ENCODE results near the gene ECD.

ECD gene

DNA sequence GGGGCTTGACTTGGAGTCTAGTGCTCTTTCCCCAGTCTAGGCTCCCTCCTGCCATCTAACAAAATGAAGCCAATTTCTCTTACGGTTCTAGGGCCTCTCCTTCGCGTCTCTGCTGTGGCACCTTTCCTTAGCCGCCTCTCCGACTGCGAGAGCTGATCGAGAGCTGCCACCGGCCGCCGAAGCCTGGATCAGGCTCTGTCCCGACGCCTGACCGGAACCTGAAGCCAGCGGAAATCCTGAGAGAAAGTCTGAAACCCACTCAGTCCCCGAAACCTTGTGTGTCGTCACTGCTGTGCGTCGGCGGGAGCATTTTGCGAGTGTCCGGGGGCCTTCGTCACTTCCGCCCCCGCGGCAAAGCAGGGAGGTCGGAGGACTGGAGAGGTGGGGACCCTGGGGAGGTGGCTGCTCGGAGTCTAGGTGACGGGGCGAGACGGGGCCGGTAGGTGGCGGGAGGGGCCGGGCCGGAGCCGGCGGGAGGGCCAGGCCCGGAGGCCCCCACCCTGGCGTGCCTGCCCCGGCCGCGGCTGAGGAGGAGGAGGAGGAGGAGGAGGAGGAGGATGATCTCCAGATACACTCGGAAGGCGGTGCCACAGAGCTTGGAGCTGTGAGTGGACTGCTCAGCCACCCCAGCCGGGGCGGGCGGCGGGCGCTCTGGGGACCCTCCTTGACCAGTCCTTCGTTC is at the start of gene ECD, which contains the start of gene FAM149B1:
Gene ECD (minus strand): TSS at position 226 of the 682 bp plus-strand sequence. CDS start 4,071 bp downstream, outside the sequence.
Gene FAM149B1 (plus strand): TSS at position 337 of the 682 bp plus-strand sequence. CDS start 221 bp downstream, at position 558.
- DNase-seq (ENCODE audit: low read depth), result peak; percentile 87

DNA sequence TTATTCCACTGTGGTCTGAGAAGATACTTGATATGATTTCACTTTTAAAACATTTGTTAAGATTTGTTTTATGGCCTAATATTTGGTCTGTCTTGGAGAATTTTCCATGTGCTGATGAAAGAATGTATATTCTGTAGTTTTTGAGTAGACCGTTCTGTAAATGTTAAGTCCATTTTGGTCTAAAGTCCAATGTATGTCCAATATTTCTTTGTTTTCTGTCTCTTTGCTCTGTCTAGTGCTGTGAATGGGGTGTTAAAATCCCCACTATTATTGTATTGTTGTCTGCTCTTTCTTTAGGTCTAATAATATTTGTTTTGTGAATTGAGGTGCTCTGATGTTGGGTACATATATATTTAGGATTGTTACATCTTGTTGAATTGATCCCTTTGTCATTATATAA is 47.9 kb upstream of the ECD start:
- DNase-seq (ENCODE audit: low read depth), result no peak

DNA sequence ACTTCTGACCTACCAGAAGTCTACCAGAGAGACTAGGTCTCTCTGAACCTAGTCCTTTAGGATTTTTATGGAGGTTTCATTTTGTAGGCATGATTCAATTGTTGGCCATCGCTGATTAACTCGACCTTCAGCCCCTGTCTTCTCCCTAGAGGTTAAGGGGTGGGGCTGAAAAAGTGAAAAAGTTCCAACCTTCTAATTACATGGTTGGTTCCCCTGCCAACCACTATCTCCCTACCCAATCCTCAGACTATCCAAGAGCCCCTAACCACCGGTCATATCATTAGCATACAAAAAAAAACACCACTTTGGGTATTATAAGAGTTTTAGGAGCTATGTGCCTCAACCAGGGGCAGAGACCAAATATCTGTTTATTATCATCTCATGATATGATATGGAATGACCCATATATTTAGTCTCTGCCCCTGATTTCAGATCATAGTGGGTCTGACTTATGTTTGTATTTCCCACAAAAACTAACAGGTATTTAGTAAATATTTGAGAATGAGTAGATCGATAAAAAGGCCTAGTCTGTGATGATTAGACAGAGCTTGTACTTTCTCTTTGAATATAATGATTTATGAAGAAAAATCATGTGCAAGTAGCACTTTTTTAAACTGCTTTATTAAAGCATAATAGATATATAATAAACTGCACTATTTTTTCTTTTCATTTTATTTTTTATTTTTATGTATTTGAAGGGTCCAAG is 43.5 kb upstream of the ECD start:
- no peak for DNase-seq (ENCODE audit: low read depth)

DNA sequence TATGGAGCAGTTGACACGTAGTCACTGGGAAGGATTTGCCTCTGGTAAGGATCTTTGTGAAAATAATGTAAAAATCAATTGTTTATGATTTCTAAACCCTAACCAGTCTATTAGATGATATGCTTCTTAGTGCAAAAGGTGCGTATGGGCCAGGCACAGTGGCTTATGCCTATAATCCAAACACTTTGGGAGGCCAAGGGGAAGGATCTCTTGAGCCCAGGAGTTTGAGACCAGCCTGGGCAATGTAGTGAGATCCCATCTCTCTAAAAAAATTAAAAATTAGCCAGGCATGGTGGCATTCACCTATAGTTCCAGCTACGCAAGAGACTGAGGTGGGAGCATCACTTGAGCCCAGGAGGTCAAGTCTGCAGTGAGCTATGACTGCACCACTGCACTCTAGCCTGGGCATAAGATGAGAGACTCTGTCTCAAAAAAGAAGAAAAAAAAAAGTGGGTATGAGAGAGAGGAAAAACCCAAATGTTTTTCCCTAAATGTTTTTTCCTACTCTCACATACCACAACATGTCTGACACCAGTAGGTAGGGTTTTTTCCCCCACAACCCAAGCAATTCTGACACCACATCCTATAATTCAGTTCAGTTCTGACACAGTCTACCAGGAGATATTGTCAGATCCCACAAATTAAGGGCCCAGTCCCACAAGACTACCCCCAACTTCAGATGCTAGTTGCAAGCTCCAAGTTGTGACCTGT is 42.7 kb upstream of the ECD start:
- DNase-seq (ENCODE audit: low read depth), result no peak

DNA sequence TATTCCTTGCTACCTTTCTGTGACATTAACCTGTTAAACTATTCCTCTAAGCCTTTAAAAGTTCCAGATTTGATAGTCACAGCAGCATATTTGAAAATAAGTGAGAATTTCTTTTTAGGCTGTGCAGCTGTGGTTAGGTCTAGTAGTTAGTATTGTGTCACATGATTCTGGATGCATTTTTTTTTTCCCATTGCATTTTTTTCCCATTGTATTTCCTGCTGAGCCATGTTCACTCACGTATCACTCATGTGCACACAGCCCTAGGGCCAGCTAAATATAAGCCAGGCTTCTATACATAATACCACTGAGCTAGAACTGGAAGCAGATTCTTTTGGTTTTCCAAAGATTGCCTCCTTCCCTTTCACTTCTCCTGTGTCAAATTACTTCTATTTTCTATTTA is 41.9 kb upstream of the ECD start:
- no peak for DNase-seq (ENCODE audit: low read depth)

DNA sequence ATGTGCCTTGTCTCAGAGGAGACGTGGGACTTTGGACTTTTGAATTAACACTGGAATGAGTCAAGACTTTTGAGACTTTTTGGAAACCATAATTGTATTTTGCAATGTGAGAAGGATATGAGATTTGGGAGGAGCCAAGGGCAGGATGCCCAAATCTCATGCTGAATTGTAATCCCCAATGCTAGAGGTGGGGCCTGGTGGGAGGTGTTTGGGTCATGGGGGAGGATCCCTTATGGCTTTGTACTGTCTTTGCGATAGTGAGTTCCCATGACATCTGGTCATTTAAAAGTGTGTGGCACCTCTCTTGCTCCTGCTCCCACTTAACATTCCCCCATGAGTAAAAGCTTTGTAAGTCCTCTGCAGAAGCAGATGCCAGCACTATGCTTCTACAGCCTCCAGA is 40.1 kb upstream of the ECD start:
- DNase-seq (ENCODE audit: low read depth), result no peak

DNA sequence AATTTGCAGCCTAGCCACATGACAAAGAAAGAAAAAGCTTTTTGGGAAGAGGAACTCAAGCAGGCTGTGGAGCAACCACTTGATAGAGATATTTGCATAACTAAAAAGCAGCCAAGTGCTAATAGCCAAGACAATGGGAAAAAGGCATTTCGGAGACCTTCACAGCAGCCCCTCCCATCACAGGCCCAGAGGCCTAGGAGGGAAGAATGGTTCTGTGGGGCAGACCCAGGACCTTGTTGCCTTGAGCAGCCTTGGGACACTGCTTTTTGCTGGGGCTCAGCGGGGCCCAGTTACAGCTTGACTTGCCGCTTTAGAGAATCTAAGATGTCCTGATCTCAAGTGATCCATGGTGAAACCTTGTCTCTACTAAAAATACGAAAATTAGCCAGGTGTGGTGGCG is 38.6 kb upstream of the ECD start:
- DNase-seq (ENCODE audit: low read depth), result no peak

DNA sequence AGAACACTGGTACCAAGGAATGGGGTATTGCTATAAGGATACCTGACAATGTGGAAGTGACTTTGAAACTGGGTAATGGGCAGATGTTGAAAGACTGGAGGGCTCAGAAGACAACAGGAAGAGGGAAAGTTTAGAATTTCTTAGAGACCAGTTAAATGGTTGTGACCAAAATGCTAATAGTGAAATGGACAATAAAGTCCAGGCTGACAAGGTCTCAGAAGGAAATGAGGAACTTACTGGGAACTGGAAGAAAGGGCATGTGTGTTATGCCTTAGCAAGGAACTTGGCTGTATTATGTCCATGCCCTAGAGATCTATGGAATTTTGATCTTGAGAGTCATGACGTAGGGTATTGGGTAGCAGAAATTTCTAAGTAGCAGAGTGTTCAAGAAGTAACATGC is 38.1 kb upstream of the ECD start:
- DNase-seq (ENCODE audit: low read depth), result no peak

DNA sequence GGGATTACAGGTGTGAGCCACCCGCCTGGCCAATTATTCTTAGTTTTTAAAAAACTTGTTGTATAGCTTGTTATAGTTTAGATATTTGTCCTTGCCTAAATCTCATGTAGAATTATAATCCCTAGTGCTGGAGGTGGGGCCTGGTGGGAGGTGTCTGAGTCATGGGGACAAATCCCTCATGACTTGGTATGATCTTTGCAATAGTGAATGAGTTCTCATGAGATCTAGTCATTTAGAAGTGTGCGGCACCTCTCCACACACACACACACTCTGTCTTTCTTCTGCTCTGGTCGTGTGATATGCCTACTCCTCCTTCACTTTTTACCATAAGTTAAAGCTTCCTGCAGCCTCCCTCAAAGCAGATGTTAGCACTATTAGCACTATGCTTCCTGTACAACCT is 37.3 kb upstream of the ECD start:
- DNase-seq (ENCODE audit: low read depth), result no peak

DNA sequence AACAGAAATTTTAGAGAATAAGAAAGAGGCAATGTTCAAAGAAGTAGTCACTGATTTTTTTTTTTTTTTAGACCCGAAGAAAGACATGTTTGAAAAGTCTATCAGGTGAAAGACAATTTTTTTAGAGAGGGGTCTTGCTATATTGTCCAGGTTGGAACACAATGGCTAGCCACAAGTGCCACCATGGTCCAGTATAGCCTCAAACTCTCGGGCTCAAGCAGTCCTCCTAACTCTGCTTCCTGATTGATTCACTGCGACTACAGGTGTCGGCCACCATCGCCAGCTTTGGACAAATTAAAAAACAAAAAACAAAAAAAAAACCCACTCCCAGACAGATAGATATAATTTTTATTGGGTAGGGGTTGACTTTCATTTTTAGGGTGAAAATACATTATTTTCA is 22.4 kb upstream of the ECD start:
- no peak for DNase-seq (ENCODE audit: low read depth)

DNA sequence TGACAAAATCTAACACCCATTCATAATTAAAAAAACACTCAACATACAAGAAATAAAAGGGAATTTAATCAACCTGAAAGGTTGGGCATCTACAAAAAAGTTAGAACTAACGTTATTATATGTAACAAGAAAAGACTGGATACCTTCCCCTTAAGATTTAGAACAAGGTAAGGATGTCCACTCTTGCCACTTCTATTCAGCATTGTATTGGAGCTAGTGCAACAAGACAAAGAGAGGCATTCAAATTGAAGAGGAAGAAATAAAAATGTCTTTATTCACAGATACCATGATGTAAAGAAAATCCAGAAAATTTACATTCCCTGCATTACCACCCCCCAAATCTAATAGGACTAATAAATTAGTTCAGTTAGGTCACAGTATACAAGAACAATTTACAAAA is 18.5 kb upstream of the ECD start:
- DNase-seq (ENCODE audit: low read depth), result no peak

DNA sequence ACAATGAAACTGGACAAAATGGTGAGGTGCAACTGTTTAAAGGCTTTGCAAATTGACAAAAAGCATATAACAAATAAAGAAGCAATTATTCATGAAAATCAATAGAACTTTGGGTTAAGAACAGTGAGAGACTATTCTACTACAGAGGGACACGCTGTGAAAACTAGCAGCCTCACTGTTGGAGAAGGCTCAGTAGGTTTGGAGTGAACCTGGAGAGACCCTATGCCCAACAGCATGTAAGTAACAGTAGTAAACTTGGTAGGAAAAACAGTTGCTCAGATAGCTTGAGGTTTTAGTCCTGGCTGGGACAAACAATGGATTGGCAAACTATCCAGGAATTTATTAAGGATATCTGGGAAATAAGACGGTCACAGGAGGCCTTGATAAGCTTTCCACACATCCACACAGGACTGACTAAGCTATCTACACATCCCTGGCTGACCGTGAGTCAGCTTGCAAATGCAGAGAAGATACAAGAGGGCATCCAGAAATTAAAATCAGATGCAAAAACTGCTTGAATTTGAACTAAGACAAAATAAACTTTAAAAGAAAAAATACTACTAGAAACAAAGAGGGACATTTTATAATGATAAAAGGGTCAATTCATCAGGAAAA is 16.0 kb upstream of the ECD start:
- DNase-seq (ENCODE audit: low read depth), result no peak

DNA sequence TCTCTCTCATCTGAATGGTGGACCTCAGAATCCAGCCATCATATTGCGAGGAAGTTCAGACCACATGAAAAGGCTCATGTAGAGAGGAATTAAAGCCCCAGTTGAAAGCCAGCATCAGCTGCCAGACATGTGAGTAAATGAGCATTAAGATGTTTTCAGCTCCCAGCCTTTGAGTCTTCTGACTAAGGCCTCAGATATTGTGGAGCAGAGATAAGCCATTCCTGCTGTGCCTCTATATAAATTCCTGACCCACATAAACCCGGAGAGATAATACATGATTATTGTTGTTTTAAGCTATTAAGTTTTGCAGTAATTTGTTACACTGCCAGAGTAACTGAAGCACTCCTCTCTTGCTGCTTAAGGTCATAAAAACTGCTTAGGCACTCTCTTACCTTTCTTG is 14.8 kb upstream of the ECD start:
- no peak for DNase-seq (ENCODE audit: low read depth)

DNA sequence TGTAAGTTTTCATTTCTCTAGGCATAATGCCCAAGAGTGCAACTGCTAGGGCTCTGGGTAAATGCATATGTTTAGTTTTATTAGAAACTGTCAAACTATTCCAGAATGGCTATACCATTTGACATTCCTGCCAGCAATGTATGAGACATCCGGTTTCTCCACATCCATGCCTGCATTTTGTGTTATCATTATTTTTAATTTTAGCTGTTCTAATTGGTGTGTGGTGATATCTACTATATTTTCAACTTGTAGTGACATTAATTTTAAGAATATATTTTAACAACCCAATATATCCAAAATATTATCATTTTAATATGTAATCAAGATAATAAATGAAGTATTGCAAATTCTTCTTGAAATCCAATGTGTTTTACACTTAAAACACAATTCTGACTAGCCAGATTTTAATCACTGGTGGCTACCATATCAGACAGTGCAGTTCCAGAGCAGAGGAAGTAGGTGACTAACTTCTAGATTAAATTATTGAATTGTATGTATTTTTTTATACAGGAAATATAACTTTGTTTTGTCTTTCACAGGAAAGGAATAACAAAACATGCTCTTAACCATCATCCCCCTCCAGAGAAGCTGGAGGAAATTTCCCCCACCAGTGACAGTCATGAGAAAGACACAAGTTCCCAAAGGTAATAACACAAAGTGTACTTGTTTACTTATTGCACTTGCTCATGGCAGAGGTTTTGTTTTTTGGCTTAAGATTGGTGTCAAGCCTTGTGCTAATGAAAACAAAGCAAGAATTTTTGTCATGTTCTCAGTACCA is 6.5 kb upstream of the ECD start:
- no peak for DNase-seq (ENCODE audit: low read depth)

DNA sequence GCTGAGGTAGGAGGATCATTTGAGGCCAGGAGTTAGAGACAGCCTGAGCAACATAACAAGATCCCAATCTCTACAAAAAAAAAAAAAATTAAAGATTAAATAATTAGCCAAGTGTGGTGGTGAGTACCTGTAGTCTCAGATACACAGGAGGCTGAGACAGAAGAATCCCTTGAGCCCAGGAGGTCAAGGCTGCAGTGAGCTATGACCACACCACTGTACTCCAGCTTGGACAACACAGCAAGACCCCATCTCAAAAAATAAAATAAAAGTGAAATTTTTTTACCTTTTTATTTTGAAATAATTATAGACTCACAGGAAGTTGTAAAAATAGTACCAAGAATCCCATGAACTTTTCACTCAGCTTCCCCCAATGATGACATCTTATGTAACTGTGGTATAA is 5.1 kb upstream of the ECD start:
- no peak for DNase-seq (ENCODE audit: low read depth)

DNA sequence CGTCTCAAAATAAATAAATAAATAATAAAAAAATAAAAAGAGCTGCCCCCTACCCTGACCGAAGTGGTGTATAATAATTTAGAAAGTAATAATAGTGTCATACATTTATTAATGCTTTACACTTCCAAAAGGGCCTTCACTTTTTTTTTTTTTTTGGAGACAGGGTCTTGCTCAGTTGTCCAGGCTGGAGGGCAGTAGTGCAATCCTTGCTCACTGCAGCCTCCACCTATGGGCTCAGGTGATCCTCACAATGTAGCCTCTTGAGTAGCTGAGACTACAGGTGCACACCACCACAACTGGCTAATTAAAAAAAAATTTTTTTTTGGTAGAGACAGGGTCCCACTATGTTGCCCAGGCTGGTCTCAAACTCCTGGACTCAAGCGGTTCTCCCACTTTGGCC is 1.5 kb upstream of the ECD start:
- no peak for DNase-seq (ENCODE audit: low read depth)

DNA sequence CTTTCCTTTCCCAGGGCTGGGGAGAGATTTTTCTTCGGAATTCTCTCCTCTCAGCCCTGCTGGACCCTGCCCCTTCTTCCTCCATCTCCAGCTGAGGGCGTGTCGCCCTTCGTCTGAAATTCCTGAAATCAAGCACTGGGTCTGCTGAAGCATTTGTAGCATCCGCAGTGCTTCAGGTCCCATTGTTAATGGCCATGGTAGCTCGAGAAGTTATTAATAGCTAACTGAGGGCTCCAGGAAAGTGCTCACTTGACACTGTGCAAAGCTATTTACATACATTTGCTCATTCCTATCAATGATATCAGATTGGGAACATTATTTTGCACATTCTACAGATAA is 626 bp upstream of the ECD start:
- DNase-seq (ENCODE audit: low read depth), result no peak

DNA sequence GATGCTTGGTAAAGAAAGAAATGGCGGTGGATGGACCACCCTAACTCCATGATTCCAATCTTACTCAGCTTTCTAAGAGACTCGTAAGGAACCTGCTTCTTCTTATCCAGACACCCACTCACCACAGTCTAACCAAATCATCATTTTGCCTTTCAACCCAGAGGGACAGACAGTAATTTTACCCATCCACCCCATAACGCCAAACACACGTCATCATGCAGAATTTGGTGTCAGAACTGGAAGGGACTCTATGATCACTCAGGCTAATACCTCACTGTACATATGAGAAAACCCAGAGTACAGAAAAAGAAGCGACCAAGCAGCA is 388 bp downstream of the ECD start:
- DNase-seq (ENCODE audit: low read depth), result no peak

DNA sequence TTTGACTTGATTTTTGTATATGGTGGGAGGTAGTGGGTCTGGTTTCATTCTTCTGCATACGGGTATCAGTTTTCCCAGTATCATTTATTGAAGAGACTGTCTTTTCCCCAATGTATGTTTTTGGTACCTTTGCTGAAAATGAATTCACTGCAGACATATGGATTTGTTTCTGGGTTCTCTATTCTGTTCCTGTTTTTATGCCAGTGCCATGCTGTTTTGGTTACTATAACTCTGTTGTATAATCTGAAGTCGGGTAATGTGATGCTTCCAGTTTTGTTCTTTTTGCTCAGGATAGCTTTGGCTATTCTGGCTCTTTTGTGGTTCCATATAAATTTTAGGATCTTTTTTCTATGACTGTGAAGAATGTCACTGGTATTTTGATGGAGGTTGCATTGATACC is 836 bp downstream of the ECD start:
- DNase-seq (ENCODE audit: low read depth), result no peak

DNA sequence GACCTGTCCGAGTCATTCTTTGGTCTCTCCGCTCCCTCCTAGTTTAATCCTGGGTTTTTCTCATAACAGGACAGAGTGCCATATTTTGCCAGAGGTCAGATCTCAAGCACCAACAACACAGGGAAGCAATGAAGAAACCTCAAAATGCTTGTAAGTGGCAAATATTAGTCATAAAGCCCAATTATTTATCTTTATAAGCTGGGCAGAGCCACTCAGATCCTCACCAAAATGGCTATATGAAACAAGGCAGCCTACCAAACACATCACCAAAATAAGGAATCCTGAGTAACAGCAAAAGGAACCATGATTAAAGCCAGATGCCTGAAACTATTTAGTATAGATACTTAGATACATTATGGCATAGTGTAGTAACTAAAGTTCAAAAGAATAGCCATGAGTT is 4.7 kb downstream of the ECD start:
- no peak for DNase-seq (ENCODE audit: low read depth)

DNA sequence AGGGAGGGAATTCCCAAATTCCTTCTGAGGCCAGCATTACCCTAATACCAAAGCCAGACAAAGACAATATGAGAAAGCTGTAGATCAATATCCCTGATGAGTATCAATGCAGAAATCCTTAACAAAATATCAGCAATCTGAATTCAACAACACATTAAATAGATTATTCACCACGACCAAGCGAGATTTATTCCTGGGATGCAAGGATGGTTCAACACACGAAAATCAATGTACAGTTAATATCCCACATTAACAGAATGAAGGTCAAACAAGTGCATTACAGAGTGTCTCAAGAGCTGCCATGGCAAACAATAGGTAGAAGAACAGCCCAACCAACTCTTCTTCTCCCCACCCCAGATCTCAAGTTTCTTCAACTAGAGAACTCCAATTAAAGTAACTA is 6.1 kb downstream of the ECD start:
- DNase-seq (ENCODE audit: low read depth), result no peak

DNA sequence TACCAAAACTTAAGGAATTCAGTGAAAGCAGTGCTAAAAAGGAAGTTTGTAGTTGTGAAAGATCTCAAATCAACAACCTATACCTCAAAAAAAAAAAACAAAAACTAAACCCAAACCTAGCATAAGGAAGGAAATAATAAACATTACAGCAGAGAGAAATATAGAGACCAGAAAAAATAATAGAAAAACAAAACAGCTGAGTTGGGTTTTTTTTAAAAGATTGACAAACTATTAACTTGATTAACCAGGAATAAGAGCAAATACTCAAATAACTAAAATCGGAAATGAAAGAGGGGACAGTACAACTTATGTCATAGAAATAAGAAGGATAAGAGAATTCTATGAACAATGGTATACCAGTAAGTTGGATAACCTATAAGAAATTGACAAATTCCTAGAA is 6.7 kb downstream of the ECD start:
- no peak for DNase-seq (ENCODE audit: low read depth)

Data from stimulated activated CD8-positive, alpha-beta memory T cell treated with anti-CD3 and anti-CD28 coated beads, Interleukin-7, amount 100 ng/mL, for 24 hours (primary cell).